HG03565 (cell line): ENCODE data around the gene RHOJ.
"Not testable (repeated sequence)": the region's sequence is repeated elsewhere in the genome, so short reads cannot be mapped to it uniquely, and the experiment has no call there.

Experiments used
- ATAC-seq: cut with Tn5 transposase; IDR thresholded peaks from one replicate; pipeline ENCODE4 v1.9.1; 2021; ENCODE audit warnings: mild to moderate bottlenecking, moderate library complexity; ENCODE audit not compliant: unreplicated experiment

The RHOJ gene

GRCh38 chr14:63266106-63266505 lies 61.9 kb downstream of the RHOJ start:
- no peak for ATAC-seq

DNA sequence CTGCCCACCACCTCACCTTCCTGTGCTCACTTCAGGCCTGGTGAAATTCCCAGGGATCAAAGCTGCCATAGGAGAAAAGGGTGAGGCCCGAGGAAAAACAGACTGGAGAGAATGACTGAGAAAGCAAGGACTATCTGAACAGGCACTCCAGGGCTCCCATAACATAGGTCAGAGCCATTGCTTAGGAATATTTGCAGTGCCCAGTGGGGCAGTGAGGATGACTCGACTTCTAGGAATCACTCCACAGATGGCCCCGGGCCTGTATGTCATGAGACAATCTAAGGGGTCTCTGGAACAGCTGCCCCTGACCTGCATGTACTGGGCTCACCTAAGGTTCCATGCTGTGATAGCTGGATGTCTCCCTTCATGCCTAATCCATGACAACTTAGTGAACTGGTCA lies 62.9 kb downstream of the RHOJ start:
- ATAC-seq: no peak

DNA sequence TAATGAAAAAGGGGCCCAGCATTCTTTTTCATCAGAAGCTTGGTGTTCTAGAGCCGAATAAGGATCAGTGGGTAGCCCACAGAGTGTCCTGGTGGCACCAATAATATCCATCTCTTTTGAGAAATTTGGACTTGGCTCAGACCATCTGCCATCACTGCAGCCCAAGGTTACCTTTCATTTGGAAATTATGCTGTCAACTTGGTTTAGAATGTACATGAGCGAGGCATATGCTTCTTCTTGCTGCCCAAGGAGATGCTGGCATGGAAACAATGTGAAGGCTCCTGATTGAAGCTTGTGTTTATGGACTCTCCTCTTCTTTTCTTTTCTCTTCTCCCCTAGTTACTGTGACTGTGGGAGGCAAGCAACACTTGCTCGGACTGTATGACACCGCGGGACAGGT lies 64.5 kb downstream of the RHOJ start:
- no peak for ATAC-seq

DNA sequence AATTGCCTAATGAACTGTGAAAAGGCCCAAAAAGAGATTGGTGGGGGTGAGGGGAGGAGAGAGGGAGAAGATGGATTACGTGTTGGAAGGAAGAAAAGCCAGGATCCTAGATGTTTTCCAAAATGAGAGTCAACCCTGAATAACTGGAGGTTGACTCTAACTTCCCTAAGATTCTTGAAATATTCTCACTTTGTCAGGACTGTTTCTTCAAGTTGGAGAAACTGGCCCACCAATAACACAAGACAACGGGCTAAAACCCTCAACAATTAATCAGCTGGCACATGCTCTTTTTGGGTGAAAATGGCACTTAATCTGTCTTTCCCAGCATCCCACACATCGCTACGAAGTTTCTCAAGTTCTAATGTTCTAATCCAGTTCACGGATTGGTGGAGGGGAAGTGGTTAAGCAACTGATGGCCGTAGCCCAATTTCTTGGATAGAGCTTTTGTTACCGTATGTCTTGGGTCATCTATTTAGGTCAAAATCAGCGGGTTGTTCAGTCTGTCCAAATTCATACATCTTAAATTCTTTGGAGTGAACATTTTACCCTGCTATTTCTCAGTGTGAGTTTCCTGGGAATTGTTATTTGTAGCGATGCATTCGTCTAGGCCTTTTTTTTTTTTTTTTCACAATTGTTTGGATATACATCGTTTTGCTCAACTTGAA lies 65.5 kb downstream of the RHOJ start:
- ATAC-seq: no peak

DNA sequence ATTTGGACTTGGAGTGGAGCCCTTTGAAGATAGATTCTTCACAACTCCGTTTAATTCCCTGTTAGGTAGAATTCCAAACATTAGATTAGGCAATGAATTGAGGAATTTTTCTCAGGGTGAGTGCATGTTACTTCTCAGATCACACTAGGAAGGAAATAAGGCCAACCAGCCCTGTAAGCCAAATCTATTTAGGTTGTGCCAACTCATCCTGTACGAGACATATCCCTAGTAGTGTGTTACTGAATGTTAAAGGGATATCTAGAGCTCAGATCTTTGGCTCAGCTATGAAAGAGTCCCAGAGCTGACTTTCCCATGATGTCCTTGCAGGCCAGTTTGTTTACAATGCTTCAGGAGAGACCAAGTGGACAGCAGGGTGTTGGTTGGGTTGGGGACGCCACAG lies 68.9 kb downstream of the RHOJ start:
- ATAC-seq: no peak

GRCh38 chr14:63273717-63274655 lies 69.7 kb downstream of the RHOJ start:
- ATAC-seq: no peak

DNA sequence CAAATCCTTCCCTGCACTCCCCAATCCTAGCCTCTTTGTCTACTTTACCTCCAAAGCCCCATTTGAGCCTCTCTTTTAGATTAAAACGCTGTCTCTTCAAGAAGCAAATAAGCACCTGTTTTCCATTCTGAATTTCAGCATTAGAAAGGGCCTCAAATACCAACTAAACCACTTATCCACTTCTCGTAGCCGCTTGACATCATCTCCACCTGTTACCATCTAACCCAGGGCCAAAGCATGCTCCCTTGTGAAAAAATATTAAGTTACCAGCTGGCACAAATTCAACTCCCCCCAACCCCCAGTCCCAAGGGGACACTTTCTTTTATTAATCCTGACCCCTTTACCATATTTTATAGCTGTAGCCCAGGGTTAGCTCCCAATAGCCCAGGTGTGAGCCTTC lies 71.4 kb downstream of the RHOJ start:
- ATAC-seq: no peak

DNA sequence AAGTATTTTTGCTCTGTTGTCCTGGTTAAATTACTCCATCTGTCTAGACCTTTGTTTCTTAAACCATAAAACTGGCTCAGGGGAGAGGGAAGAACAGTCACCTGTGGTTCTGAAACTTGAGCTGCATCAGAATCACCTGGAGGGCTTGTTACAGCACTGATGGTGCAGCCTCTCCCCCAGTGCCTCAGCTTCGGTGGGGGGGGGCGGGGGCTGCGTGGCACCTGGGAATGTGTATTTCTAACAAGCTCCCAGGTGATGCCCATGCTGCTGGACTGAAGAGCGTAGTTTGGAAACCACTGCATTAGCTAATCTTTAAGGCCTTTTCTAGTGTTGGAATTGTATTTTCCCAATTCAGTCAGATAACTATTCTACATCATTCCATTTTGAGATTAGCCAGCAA lies 71.8 kb downstream of the RHOJ start:
- no peak for ATAC-seq

DNA sequence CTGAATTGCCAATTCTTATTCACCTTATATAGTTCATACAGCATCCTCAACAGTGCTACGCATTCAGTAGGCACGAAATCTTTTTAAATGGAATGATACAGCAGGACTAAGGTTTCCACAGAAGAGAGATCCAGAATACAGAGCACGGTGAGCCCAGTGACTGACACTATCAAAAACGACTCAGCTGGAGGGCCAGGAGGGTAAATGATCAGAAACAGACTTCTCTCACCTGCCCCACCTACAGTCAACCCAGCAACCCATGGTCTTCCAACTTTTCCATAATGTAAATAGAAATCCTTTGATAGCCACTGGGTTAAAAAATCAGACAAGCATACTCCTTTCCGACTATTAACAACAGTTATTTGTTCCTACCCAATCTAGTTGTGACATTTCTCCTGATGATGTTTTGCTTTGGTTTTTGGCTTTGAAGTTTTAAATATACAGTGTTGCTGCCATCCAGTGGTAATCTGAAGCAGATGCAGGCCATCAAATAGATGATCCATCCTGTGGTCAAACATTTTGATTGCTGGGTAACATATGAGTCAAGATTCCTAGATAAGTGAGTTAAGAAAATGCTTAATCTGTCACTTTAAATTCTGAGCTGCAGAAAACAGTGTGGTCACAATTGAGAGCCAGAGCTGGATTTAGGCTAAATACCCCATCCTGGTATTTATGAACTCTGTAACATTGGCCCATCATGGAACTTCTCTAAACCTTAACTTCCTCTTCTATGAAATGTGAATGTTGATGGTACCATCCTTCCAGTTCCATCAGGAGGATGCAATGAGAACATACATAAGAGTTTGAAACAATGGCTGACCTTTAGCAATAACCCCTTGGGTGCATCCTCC lies 72.5 kb downstream of the RHOJ start:
- ATAC-seq: peak; percentile 80

GRCh38 chr14:63277591-63278183 lies 73.4 kb downstream of the RHOJ start:
- ATAC-seq: no peak

- ATAC-seq: not testable (repeated sequence)
Measured at GRCh38 chr14:63279933-63280332, 75.7 kb downstream of the RHOJ start.

DNA sequence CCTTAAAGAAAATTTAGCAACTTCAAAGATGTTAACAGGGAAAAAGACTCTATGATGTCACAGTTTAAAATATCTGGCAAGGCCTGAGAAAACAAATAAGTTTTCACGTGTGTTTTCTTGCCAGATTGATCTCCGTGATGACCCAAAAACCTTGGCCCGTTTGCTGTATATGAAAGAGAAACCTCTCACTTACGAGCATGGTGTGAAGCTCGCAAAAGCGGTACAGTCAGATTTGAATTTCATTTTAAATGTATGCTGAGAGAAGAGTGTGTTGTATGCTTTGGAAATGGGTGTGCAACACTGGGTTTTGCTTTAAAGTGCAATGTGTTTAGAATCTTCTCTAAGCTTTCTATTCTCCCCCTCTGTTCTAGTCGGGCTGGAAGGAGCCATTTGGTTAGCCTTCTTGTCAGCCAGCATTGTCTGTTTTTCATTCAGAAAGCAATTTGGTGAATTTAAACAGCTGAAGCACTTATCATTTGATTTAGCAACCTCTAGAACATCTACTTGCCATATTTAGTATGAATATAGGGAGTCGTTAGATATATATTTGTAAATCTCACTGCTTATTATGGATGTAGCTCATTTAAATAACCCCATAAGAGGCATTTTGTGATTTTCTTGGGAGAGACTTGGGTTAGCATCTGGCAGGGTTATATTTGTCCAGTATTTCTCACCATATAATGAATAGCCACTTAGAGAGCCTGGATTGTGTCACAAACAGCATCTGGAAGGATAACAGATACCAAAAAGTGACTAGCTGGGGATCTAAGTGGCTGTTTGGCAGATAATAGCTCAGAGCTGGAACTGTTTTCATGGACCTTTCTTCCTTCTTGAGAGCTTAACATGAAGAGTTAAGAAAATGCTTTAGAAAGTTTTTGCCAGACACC lies 79.0 kb downstream of the RHOJ start:
- peak; percentile 66 for ATAC-seq

DNA sequence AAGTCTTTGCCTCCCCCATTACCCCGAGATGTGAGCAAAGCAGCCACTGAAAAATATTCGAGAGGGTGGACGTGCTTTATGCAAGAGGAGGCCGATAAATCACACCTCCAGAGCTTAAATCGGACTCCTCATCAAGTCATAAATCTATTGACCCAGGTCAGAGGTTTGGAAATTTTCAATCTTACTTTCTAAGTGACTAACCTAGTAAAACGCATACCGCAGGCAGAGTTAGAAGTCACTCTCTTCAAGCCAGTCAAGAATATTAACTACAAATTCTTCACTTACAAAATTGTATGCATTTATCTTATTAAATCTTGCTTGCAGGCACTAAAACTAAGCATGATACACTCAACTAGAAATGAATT lies 79.6 kb downstream of the RHOJ start:
- ATAC-seq: no peak

DNA sequence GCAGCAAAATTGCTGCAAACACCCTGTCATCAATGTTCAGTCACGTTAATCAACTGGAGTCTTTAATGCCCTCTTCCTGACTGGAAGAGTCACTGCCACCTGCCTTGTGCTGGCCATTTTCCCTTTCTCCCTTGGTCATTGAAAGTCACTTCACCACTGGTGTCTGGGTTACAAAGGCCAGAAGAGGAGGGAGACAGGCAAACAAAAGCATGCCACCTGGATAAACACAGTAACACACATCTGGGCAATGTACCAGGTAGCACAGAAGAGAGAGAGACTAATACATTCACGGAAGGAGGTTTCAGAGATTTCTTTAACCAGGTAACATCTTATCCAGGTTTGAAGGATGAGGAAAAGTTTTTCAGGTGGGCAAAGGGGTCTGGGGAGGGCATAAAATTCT lies 81.8 kb downstream of the RHOJ start:
- ATAC-seq: no peak

DNA sequence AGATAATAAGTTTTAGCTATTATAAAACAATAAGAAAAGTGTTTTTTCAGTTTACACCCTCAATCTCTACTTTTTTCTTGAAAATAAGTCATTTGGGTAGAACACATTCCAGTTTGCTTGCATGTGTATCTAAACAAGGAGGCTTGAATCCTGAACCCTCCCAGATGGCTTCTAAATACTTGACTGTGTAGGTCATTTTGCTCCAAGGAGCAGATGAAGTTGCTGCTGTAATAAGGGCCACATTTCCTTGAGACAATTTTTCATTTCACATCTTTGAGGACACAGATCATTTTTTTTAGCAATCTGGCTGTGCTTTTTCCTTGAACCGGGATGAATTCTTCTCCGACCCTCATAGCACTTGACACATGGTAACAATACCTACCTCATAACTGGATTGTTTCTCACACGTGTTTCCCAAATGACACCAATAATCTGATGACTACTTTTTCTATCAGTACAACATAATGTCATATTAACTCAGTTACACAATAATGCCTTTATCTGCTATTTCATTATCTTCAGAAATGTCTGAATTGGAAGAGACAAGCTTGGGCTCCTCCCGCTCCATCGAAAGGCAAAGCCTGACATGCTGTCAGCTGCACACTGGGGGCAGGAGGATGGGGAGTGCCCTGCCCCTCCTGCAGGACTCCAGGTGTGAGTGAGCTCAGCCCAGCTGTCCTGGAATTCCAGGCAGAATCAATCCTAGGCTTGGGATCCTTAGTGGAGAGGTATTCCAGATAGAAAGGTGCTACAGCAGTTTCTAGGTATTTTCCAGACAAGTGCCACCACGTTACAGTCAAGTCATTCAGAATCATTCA lies 83.6 kb downstream of the RHOJ start:
- no peak for ATAC-seq

GRCh38 chr14:63288853-63289252 lies 84.6 kb downstream of the RHOJ start:
- ATAC-seq: peak; percentile 59

- ATAC-seq: no peak
Measured at GRCh38 chr14:63290741-63291430, 86.6 kb downstream of the RHOJ start.

GRCh38 chr14:63292805-63293204 lies 88.6 kb downstream of the RHOJ start:
- no peak for ATAC-seq
